GM21529 (cell line): Measurements from ENCODE around the gene TCERG1.

Experiments used
- ATAC-seq: cut with Tn5 transposase; IDR thresholded peaks from one replicate; pipeline ENCODE4 v1.9.1; 2021; ENCODE audit not compliant: unreplicated experiment

The TCERG1 gene

GRCh38 chr5:146451411-146451810, 4.3 kb downstream of the TCERG1 start:
- ATAC-seq: no peak

- ATAC-seq: no peak
These were observed 10.3 kb downstream of the TCERG1 start for GRCh38 chr5:146457431-146457830.

GRCh38 chr5:146458894-146459293, 11.8 kb downstream of the TCERG1 start:
- ATAC-seq: no peak

GRCh38 chr5:146461319-146461718, 14.2 kb downstream of the TCERG1 start:
- ATAC-seq: no peak

GRCh38 chr5:146463446-146463845, 16.3 kb downstream of the TCERG1 start:
- no peak for ATAC-seq

GRCh38 chr5:146466521-146467349, 19.6 kb downstream of the TCERG1 start:
- no peak for ATAC-seq

GRCh38 chr5:146467760-146468159, 20.6 kb downstream of the TCERG1 start:
- no peak for ATAC-seq

- ATAC-seq: no peak
These were observed 26.9 kb downstream of the TCERG1 start for GRCh38 chr5:146474065-146474464.

GRCh38 chr5:146475190-146475780, 28.2 kb downstream of the TCERG1 start:
- ATAC-seq: no peak

- no peak for ATAC-seq
These were observed 28.8 kb downstream of the TCERG1 start for GRCh38 chr5:146475906-146476305.

GRCh38 chr5:146482775-146483174, 35.6 kb downstream of the TCERG1 start:
- no peak for ATAC-seq

GRCh38 chr5:146484714-146485391, 37.7 kb downstream of the TCERG1 start:
- no peak for ATAC-seq

GRCh38 chr5:146490089-146490843, 43.1 kb downstream of the TCERG1 start:
- no peak for ATAC-seq

GRCh38 chr5:146494656-146495055, 47.5 kb downstream of the TCERG1 start:
- ATAC-seq: no peak

- no peak for ATAC-seq
These were observed 52.5 kb downstream of the TCERG1 start for GRCh38 chr5:146499680-146500079.

GRCh38 chr5:146507428-146507827, 60.3 kb downstream of the TCERG1 start:
- ATAC-seq: no peak

GRCh38 chr5:146510559-146511125, 63.5 kb downstream of the TCERG1 start:
- no peak for ATAC-seq

GRCh38 chr5:146513462-146513861, 66.3 kb downstream of the TCERG1 start:
- no peak for ATAC-seq

- no peak for ATAC-seq
These were observed 67.4 kb downstream of the TCERG1 start for GRCh38 chr5:146514575-146514974.

GRCh38 chr5:146515473-146516150, 68.5 kb downstream of the TCERG1 start:
- ATAC-seq: no peak

GRCh38 chr5:146516151-146516475, 69.0 kb downstream of the TCERG1 start, which contains the start of gene GPR151:
Gene GPR151, minus strand, starts transcription at chr5:146516190. Its CDS starts 77 bp downstream, at chr5:146516113.
- ATAC-seq: no peak
